K562 (cell line): Measurements from ENCODE around the gene PNRC2. TPM values are rescaled to one million over a fixed set of nuclear protein-coding genes. Genes with fewer than 3 reads are reported as not detected.

Experiments used
- ATAC-seq: fragments of 200-7000 bp; cut with Tn5 transposase; 3 replicates; pipeline ENCODE4 v1.9.1; 2020; ENCODE audit warnings: moderate library complexity
- BruUV-seq: library from RNA; stranded (reverse); fragments of 400-500 nt; replicated peaks from 2 replicates; lab custom pipeline; 2021; lab: Mats Ljungman, UMichigan
- CTCF ChIA-PET: fragments of 300-600 bp; formaldehyde crosslinking; extraction: SDS; loops from one replicate; lab custom pipeline; 2021; ENCODE audit warnings: low intra/inter-chr PET ratio; lab: Yijun Ruan, JAX
- POLR2A ChIA-PET: fragments of 300-600, 350-650 bp; sonication (Branson Sonifier 250); formaldehyde crosslinking; extraction: SDS; loops from one replicate; lab custom pipeline; 2021; ENCODE audit warnings: antibody characterized with exemption, inconsistent platforms; lab: Yijun Ruan, JAX
- DNase-seq, 4 experiments: peaks; one replicate each; pipeline versions ENCODE4 v3.0.0 to v3.0.0-alpha.2; 2011 to 2018; ENCODE audit warnings: low spot score in 3 of 4, mixed read lengths in 3 of 4; ENCODE audit errors: extremely low read depth in 1 of 4
- FAIRE-seq: peaks from 2 replicates; lab custom pipeline; 2011; peaks lifted over from hg19 to GRCh38; lab: Jason Lieb, UNC
- H2AFZ ChIP-seq: 2 replicates; pipeline ENCODE4 v1.6.0; 2011; ENCODE audit warnings: low read depth, low read length, control low read depth, inconsistent platforms
- H3K27ac ChIP-seq: fragments of 200-600 bp; 3 replicates; pipeline ENCODE4 v1.8.0; 2011; ENCODE audit warnings: low read depth, mild to moderate bottlenecking, control low read depth, inconsistent platforms, low read length, moderate library complexity, mixed read lengths; ENCODE audit errors: extremely low read depth
- H3K27me3 ChIP-seq, 2 experiments: fragments of 300-600 bp in 1 of 2; 2 replicates in 1 of 2; 3 replicates in 1 of 2; pipeline versions ENCODE4 v1.6.0 to v1.8.0; 2011; ENCODE audit warnings: inconsistent platforms in 2 of 2, low read length in 2 of 2, mild to moderate bottlenecking in 1 of 2, mixed read lengths in 1 of 2, moderate library complexity in 1 of 2; ENCODE audit not compliant: control insufficient read depth in 2 of 2, insufficient read depth in 2 of 2
- H3K36me3 ChIP-seq: fragments of 300-600 bp; 3 replicates; pipeline ENCODE4 v1.8.0; 2011; ENCODE audit warnings: mild to moderate bottlenecking, low read length, inconsistent platforms; ENCODE audit not compliant: control insufficient read depth, insufficient read depth
- H3K4me1 ChIP-seq, 2 experiments: fragments of 200-600 bp in 1 of 2; replicated peaks in 1 of 2; 2 replicates in 1 of 2; 3 replicates in 1 of 2; pipeline versions ENCODE4 v1.5.1 to v1.8.0; 2011; ENCODE audit warnings: inconsistent platforms in 2 of 2, low read length in 2 of 2, mild to moderate bottlenecking in 1 of 2, mixed read lengths in 1 of 2, moderate library complexity in 1 of 2; ENCODE audit not compliant: control insufficient read depth in 2 of 2, insufficient read depth in 2 of 2
- H3K4me2 ChIP-seq: 2 replicates; pipeline ENCODE4 v1.6.1; 2011; ENCODE audit warnings: low read length, control low read depth, inconsistent platforms, mixed read lengths; ENCODE audit not compliant: insufficient read depth
- H3K4me3 ChIP-seq: fragments of 200-600 bp; sonication (generic), shearing (Covaris generic); 2 replicates; pipeline ENCODE4 v1.5.1; 2016; ENCODE audit warnings: control low read depth, inconsistent platforms
- H3K79me2 ChIP-seq: fragments of 200-600 bp; 3 replicates; pipeline ENCODE4 v1.8.0; 2011; ENCODE audit warnings: low read length, inconsistent platforms; ENCODE audit not compliant: control insufficient read depth, insufficient read depth
- H3K9ac ChIP-seq, 2 experiments: 2 replicates each; pipeline versions ENCODE4 v1.6.0 to v1.6.1; 2011; ENCODE audit warnings: low read depth in 2 of 2, low read length in 2 of 2, control low read depth in 1 of 2, inconsistent platforms in 1 of 2, mild to moderate bottlenecking in 1 of 2, mixed read lengths in 1 of 2; ENCODE audit not compliant: insufficient read depth in 1 of 2
- H3K9me1 ChIP-seq: one replicate; pipeline ENCODE4 v1.6.0; 2011; ENCODE audit warnings: inconsistent platforms, mild to moderate bottlenecking, low read length, moderate library complexity; ENCODE audit not compliant: control insufficient read depth, insufficient read depth
- H3K9me3 ChIP-seq: replicated peaks from 2 replicates; pipeline ENCODE4 v1.5.1; 2011; ENCODE audit warnings: low read depth, low read length, inconsistent platforms; ENCODE audit not compliant: control insufficient read depth, insufficient read depth
- H4K20me1 ChIP-seq: replicated peaks from 2 replicates; pipeline ENCODE4 v1.6.1; 2011; ENCODE audit warnings: low read length, inconsistent platforms, mixed read lengths; ENCODE audit not compliant: control insufficient read depth, insufficient read depth
- EP400 ChIP-seq: fragments of 450-650 bp; IDR thresholded peaks from 2 replicates; pipeline ENCODE4 v1.6.1; 2017; ENCODE audit warnings: antibody characterized with exemption, mild to moderate bottlenecking, moderate library complexity
- FIP1L1 ChIP-seq: fragments of 200-400 bp; formaldehyde crosslinking; IDR thresholded peaks from 2 replicates; pipeline ENCODE4 v1.6.1; 2018; ENCODE audit warnings: mild to moderate bottlenecking, low read depth, low read length; ENCODE audit not compliant: poor library complexity, severe bottlenecking
- FOSL1 ChIP-seq: fragments of 200-800 bp; sonication (Bioruptor generic); conservative IDR thresholded peaks from 2 replicates; pipeline ENCODE4 v1.6.1; 2016; ENCODE audit warnings: missing genetic modification characterization, missing compliant biosample characterization
- FOXA1 ChIP-seq: fragments of 450-650 bp; IDR thresholded peaks from 2 replicates; pipeline ENCODE4 v1.6.1; 2016; ENCODE audit warnings: mild to moderate bottlenecking, borderline replicate concordance
- GABPA ChIP-seq: fragments of 200-800 bp; sonication (Bioruptor generic); conservative IDR thresholded peaks from 2 replicates; pipeline ENCODE4 v1.6.1; 2016; ENCODE audit warnings: low read depth, missing genetic modification characterization, missing compliant biosample characterization
- MAFG ChIP-seq: fragments of 450-650 bp; conservative IDR thresholded peaks from 2 replicates; pipeline ENCODE4 v1.6.1; 2016; ENCODE audit warnings: missing genetic modification characterization, missing compliant biosample characterization
- MEIS2 ChIP-seq: fragments of 450-650 bp; IDR thresholded peaks from 2 replicates; pipeline ENCODE4 v1.6.1; 2014; ENCODE audit warnings: mild to moderate bottlenecking; ENCODE audit not compliant: partially characterized antibody
- NCOR1 ChIP-seq: fragments of 450-650 bp; IDR thresholded peaks from 2 replicates; pipeline ENCODE4 v1.6.1; 2016; ENCODE audit warnings: mild to moderate bottlenecking, moderate library complexity
- PTBP1 ChIP-seq: fragments of 200-400 bp; formaldehyde crosslinking; IDR thresholded peaks from 2 replicates; pipeline ENCODE4 v1.6.1; 2017; ENCODE audit warnings: low read depth, low read length
- SMAD2 ChIP-seq: fragments of 150-350 bp; IDR thresholded peaks from 2 replicates; pipeline ENCODE4 v1.6.1; 2014; ENCODE audit warnings: low read depth, mild to moderate bottlenecking, low read length
- ZNF232 ChIP-seq: sonication (generic); formaldehyde crosslinking; IDR thresholded peaks from 2 replicates; pipeline ENCODE4 v1.8.0; 2022; ENCODE audit warnings: mild to moderate bottlenecking, missing genetic modification reagents
- WGBS: fragments of 100-300 bp; shearing (Covaris generic); methylation state at CpG from one replicate; pipeline ENCODE4 v1.1.6; 2016; ENCODE audit warnings: low coverage, mixed read lengths; ENCODE audit not compliant: insufficient coverage; ENCODE audit errors: missing lambda C conversion rate; 5-methylcytosine and 5-hydroxymethylcytosine counted together
- in situ Hi-C: fragments of 300-500 bp; cut with MboI; formaldehyde crosslinking; loops from 4 replicates; pipeline ENCODE4 v1.15.0; 2018; ENCODE audit warnings: inconsistent platforms, mixed read lengths
- intact Hi-C: fragments of 100-400 bp; cut with micrococcal nuclease; formaldehyde crosslinking; loops from 2 replicates; pipeline ENCODE4 v1.14.2; 2022
- polyA plus RNA-seq, 8 experiments: library from polyadenylated mRNA; depleted of rRNA in 4 of 8; stranded (reverse) in 5 of 8; unstranded in 3 of 8; fragments of >200 nt; fragmentation: Nextera tagmentation in 2 of 8; fragmentation: Illumina TruSeq in 1 of 8; extraction: Ambion mirVana in 2 of 8; extraction: Trizol in 1 of 8; gene quantifications; 2 replicates each; pipeline versions ENCODE4 v1.2.1 to v1.2.3, GENCODE V29; 2011 to 2014; ENCODE audit warnings: inconsistent platforms in 1 of 8, missing spikeins in 1 of 8
- total RNA-seq, 7 experiments: library from RNA; depleted of rRNA in 6 of 7; stranded (reverse); fragments of >200 nt in 6 of 7; fragmentation: Illumina TruSeq in 2 of 7; extraction: Trizol in 2 of 7; gene quantifications; 2 replicates each; pipeline versions ENCODE4 v1.2.1 to v1.2.3, GENCODE V29; 2011 to 2021; ENCODE audit warnings: low replicate concordance in 1 of 7
- TF ChIP-seq, protein P1 (sequence below): fragments of 450-650 bp; IDR thresholded peaks from 2 replicates; pipeline ENCODE4 v1.7.1; 2018; ENCODE audit warnings: mild to moderate bottlenecking, low read depth; ENCODE audit not compliant: partially characterized antibody
- TF ChIP-seq, protein P2 (sequence below): fragments of 450-650 bp; formaldehyde crosslinking; IDR thresholded peaks from 2 replicates; pipeline ENCODE4 v1.4.0; 2020; ENCODE audit warnings: mild to moderate bottlenecking, moderate library complexity
- TF ChIP-seq, protein P3 (sequence below): sonication (generic); IDR thresholded peaks from 2 replicates; pipeline ENCODE4 v1.6.1; 2016
- TF ChIP-seq, protein P4 (sequence below): fragments of 250-450 bp; sonication (Bioruptor Pico); IDR thresholded peaks from 2 replicates; pipeline ENCODE4 v1.4.0; 2020
- TF ChIP-seq, protein P5 (sequence below): fragments of 250-450 bp; sonication (Bioruptor Pico); IDR thresholded peaks from 2 replicates; pipeline ENCODE4 v1.8.0; 2022; ENCODE audit warnings: inconsistent platforms

PNRC2 gene
- total and polyA plus RNA-seq, 9 of the 15 experiments (the other 6 are each of a cell fraction or from before 2014, with no cell fraction given), result 127 to 303 (median 203) TPM

DNA sequence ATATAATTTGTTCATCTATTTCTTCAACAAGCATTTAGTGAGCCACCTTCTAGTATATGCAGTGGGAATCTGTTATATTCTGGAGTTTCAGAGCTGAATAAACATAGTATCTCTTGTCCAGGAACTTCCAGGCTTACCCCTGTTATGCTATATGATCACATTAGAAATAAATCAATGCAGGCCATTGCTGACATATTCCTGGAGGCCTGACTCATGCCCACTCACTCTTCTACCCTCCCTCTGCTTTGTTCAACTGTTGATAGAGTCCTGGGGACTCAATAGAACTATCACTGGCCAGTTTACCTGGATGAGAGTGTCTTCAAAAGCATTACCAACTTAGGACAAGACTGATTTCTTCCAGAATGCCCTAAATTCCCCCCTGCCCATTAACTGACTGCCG lies 49.8 kb downstream of the PNRC2 start:
- H3K4me3 ChIP-seq, result no peak overlapping the region
- no peaks in the 10 kb centered on the region for H3K79me2 ChIP-seq
- WGBS, result 9% methylated on average over 1 of the region's 1 CpG
- intact Hi-C loops, result no loop called here
- in situ Hi-C loops, result no loop called here
- FAIRE-seq (no peak), ATAC-seq (no peak), DNase-seq (no peak)
- no peak overlapping the region for H3K27ac ChIP-seq
- POLR2A ChIA-PET, result interaction anchor here (0.7 to 0.9 kb wide), 2 partner anchors 14 to 33 kb away, joined by 3 read pairs; no protein-coding TSS in a partner anchor
- H2AFZ ChIP-seq, result no peak overlapping the region
- no peaks in the 10 kb centered on the region for H3K9me3 ChIP-seq
- no peaks in the 10 kb centered on the region for H4K20me1 ChIP-seq
- no peaks in the 10 kb centered on the region for H3K9me1 ChIP-seq
- H3K4me2 ChIP-seq, result no peak overlapping the region
- no TSS peak for BruUV-seq
- H3K36me3 ChIP-seq, result no peaks in the 10 kb centered on the region
- peaks cover 34 to 56% of the 10 kb centered on the region in 2 experiments for H3K27me3 ChIP-seq
- CTCF ChIA-PET, result no interaction called here
- no peak overlapping the region for H3K9ac ChIP-seq
- H3K4me1 ChIP-seq, result no peaks in the 10 kb centered on the region
- TF ChIP-seq, protein P1, sequence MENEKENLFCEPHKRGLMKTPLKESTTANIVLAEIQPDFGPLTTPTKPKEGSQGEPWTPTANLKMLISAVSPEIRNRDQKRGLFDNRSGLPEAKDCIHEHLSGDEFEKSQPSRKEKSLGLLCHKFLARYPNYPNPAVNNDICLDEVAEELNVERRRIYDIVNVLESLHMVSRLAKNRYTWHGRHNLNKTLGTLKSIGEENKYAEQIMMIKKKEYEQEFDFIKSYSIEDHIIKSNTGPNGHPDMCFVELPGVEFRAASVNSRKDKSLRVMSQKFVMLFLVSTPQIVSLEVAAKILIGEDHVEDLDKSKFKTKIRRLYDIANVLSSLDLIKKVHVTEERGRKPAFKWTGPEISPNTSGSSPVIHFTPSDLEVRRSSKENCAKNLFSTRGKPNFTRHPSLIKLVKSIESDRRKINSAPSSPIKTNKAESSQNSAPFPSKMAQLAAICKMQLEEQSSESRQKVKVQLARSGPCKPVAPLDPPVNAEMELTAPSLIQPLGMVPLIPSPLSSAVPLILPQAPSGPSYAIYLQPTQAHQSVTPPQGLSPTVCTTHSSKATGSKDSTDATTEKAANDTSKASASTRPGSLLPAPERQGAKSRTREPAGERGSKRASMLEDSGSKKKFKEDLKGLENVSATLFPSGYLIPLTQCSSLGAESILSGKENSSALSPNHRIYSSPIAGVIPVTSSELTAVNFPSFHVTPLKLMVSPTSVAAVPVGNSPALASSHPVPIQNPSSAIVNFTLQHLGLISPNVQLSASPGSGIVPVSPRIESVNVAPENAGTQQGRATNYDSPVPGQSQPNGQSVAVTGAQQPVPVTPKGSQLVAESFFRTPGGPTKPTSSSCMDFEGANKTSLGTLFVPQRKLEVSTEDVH, result no peak
- TF ChIP-seq ZNF232 (no peak), EP400 (no peak), MEIS2 (peak; percentile 51), PTBP1 (no peak), SMAD2 (no peak), FOXA1 (no peak), FOSL1 (tag) (peak; percentile 40; the same call in 1 of the 2 replicates), MAFG (tag) (no peak), NCOR1 (no peak), FIP1L1 (no peak), GABPA (tag) (no peak)
- TF ChIP-seq, protein P2, sequence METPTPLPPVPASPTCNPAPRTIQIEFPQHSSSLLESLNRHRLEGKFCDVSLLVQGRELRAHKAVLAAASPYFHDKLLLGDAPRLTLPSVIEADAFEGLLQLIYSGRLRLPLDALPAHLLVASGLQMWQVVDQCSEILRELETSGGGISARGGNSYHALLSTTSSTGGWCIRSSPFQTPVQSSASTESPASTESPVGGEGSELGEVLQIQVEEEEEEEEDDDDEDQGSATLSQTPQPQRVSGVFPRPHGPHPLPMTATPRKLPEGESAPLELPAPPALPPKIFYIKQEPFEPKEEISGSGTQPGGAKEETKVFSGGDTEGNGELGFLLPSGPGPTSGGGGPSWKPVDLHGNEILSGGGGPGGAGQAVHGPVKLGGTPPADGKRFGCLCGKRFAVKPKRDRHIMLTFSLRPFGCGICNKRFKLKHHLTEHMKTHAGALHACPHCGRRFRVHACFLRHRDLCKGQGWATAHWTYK, result no peak
- TF ChIP-seq, protein P3, sequence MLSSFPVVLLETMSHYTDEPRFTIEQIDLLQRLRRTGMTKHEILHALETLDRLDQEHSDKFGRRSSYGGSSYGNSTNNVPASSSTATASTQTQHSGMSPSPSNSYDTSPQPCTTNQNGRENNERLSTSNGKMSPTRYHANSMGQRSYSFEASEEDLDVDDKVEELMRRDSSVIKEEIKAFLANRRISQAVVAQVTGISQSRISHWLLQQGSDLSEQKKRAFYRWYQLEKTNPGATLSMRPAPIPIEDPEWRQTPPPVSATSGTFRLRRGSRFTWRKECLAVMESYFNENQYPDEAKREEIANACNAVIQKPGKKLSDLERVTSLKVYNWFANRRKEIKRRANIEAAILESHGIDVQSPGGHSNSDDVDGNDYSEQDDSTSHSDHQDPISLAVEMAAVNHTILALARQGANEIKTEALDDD, result no peak
- TF ChIP-seq, protein P4, sequence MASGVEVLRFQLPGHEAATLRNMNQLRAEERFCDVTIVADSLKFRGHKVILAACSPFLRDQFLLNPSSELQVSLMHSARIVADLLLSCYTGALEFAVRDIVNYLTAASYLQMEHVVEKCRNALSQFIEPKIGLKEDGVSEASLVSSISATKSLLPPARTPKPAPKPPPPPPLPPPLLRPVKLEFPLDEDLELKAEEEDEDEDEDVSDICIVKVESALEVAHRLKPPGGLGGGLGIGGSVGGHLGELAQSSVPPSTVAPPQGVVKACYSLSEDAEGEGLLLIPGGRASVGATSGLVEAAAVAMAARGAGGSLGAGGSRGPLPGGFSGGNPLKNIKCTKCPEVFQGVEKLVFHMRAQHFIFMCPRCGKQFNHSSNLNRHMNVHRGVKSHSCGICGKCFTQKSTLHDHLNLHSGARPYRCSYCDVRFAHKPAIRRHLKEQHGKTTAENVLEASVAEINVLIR (CRISPR knock-in tag), result no peak
- TF ChIP-seq, protein P5, sequence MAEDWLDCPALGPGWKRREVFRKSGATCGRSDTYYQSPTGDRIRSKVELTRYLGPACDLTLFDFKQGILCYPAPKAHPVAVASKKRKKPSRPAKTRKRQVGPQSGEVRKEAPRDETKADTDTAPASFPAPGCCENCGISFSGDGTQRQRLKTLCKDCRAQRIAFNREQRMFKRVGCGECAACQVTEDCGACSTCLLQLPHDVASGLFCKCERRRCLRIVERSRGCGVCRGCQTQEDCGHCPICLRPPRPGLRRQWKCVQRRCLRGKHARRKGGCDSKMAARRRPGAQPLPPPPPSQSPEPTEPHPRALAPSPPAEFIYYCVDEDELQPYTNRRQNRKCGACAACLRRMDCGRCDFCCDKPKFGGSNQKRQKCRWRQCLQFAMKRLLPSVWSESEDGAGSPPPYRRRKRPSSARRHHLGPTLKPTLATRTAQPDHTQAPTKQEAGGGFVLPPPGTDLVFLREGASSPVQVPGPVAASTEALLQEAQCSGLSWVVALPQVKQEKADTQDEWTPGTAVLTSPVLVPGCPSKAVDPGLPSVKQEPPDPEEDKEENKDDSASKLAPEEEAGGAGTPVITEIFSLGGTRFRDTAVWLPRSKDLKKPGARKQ, result no peak
